A549 (cell line): ENCODE results near the gene ZBTB45. TPM values are rescaled to one million over a fixed set of nuclear protein-coding genes. Genes with fewer than 3 reads are reported as not detected.

Source experiments
- ATAC-seq, 2 experiments: fragments of 200-7000 bp in 1 of 2; fragments of >200 bp in 1 of 2; cut with Nextera tagmentation in 1 of 2; cut with Tn5 transposase in 1 of 2; 3 replicates each; pipeline versions ENCODE4 v1.8.0 to v1.9.1; 2018 to 2020; ENCODE audit warnings: mild to moderate bottlenecking in 1 of 2, moderate library complexity in 1 of 2
- CTCF ChIA-PET: fragments of 300-600 bp; sonication (Branson Sonifier 250); formaldehyde crosslinking; extraction: SDS; loops from one replicate; lab custom pipeline; 2021; ENCODE audit warnings: antibody characterized with exemption, inconsistent platforms; lab: Yijun Ruan, JAX
- POLR2A ChIA-PET: fragments of 350-600 bp; formaldehyde crosslinking; extraction: SDS; loops from one replicate; lab custom pipeline; 2021; ENCODE audit warnings: antibody characterized with exemption, inconsistent platforms; lab: Yijun Ruan, JAX
- DNase-seq, 2 experiments: peaks; one replicate each; pipeline versions ENCODE4 v3.0.0 to v3.0.0-alpha.2; 2011 to 2016; ENCODE audit warnings: low read depth in 1 of 2, low spot score in 1 of 2
- FAIRE-seq: peaks from 2 replicates; lab custom pipeline; 2011; peaks lifted over from hg19 to GRCh38; lab: Jason Lieb, UNC
- H3K27ac ChIP-seq, 2 experiments: fragments of >200 bp; sonication (Bioruptor Twin); formaldehyde crosslinking; 3 replicates each; pipeline ENCODE4 v1.5.1; 2016 to 2017
- H3K4me1 ChIP-seq: fragments of >200 bp; sonication (Bioruptor Twin); formaldehyde crosslinking; 3 replicates; pipeline ENCODE4 v1.6.1; 2016
- H3K4me2 ChIP-seq: fragments of >200 bp; sonication (Bioruptor Twin); formaldehyde crosslinking; 3 replicates; pipeline ENCODE4 v1.6.1; 2016
- H3K4me3 ChIP-seq: fragments of >200 bp; sonication (Bioruptor Twin); formaldehyde crosslinking; 3 replicates; pipeline ENCODE4 v1.5.1; 2016
- H3K9me3 ChIP-seq: fragments of >200 bp; sonication (Bioruptor Twin); formaldehyde crosslinking; 3 replicates; pipeline ENCODE4 v1.6.1; 2016
- ATOH8 ChIP-seq: fragments of 250-450 bp; sonication (Bioruptor Pico); IDR thresholded peaks from 2 replicates; pipeline ENCODE4 v1.5.0; 2020; ENCODE audit warnings: low read depth, mild to moderate bottlenecking, moderate library complexity
- CEBPB ChIP-seq, 2 experiments: fragments of >200 bp in 1 of 2; sonication (Bioruptor Twin) in 1 of 2; formaldehyde crosslinking in 1 of 2; IDR thresholded peaks; 2 replicates each; pipeline ENCODE4 v1.6.1; 2012 to 2016
- FOXS1 ChIP-seq: fragments of 250-450 bp; sonication (Bioruptor Pico); IDR thresholded peaks from 2 replicates; pipeline ENCODE4 v1.5.0; 2020; ENCODE audit warnings: mild to moderate bottlenecking, moderate library complexity
- GATA3 ChIP-seq: IDR thresholded peaks from 2 replicates; pipeline ENCODE4 v1.6.1; 2012; ENCODE audit warnings: borderline replicate concordance
- HEYL ChIP-seq: fragments of 250-450 bp; sonication (Bioruptor Pico); IDR thresholded peaks from 2 replicates; pipeline ENCODE4 v1.8.0; 2021; ENCODE audit warnings: mild to moderate bottlenecking, moderate library complexity
- HOXA7 ChIP-seq: fragments of 250-450 bp; sonication (Bioruptor Pico); IDR thresholded peaks from 2 replicates; pipeline ENCODE4 v1.5.0; 2020; ENCODE audit warnings: mild to moderate bottlenecking, moderate library complexity
- HOXB13 ChIP-seq: fragments of 250-450 bp; sonication (Bioruptor Pico); IDR thresholded peaks from 2 replicates; pipeline ENCODE4 v1.5.0; 2020; ENCODE audit warnings: low read depth, mild to moderate bottlenecking, moderate library complexity
- MYC ChIP-seq: IDR thresholded peaks from 2 replicates; pipeline ENCODE4 v1.6.1; 2012; ENCODE audit warnings: mild to moderate bottlenecking, inconsistent platforms, low read length, improper control_type of control experiment, borderline replicate concordance
- NFE2L2 ChIP-seq: fragments of 150-350 bp; conservative IDR thresholded peaks from 2 replicates; pipeline ENCODE4 v1.6.1; 2014; ENCODE audit warnings: low read length
- NPAS2 ChIP-seq: fragments of 250-450 bp; sonication (Bioruptor Pico); IDR thresholded peaks from 2 replicates; pipeline ENCODE4 v1.8.0; 2022; ENCODE audit warnings: mild to moderate bottlenecking, moderate library complexity, borderline replicate concordance
- PHF8 ChIP-seq: fragments of 200-600 bp; sonication (generic); IDR thresholded peaks from 2 replicates; pipeline ENCODE4 v1.6.1; 2016; ENCODE audit warnings: low read depth, mild to moderate bottlenecking, antibody characterized with exemption, moderate library complexity, borderline replicate concordance
- POLR2A ChIP-seq: IDR thresholded peaks from 2 replicates; pipeline ENCODE4 v1.6.1; 2012; ENCODE audit warnings: mild to moderate bottlenecking, low read length
- RCOR1 ChIP-seq: fragments of 150-350 bp; IDR thresholded peaks from 2 replicates; pipeline ENCODE4 v1.6.1; 2014; ENCODE audit warnings: antibody characterized with exemption, low read length, low read depth
- RFX5 ChIP-seq: fragments of 450-650 bp; IDR thresholded peaks from 2 replicates; pipeline ENCODE4 v1.7.1; 2014; ENCODE audit warnings: antibody characterized with exemption, mild to moderate bottlenecking, moderate library complexity
- TP53 ChIP-seq: fragments of 250-450 bp; sonication (Bioruptor Pico); IDR thresholded peaks from 2 replicates; pipeline ENCODE4 v1.5.0; 2021; ENCODE audit warnings: mild to moderate bottlenecking, moderate library complexity
- ZC3H11A ChIP-seq: fragments of 450-650 bp; IDR thresholded peaks from 2 replicates; pipeline ENCODE4 v1.6.1; 2014; ENCODE audit warnings: antibody characterized with exemption, mild to moderate bottlenecking
- WGBS: methylation state at CpG from one replicate; pipeline ENCODE4 v1.1.6; 2017; ENCODE audit errors: missing lambda C conversion rate; 5-methylcytosine and 5-hydroxymethylcytosine counted together
- polyA plus RNA-seq, 4 experiments: library from polyadenylated mRNA; depleted of rRNA in 3 of 4; stranded (reverse); fragments of >200 nt; fragmentation: RNase III in 1 of 4; extraction: RNeasy Plus Mini Kit Qiagen cat#74134 plus additional on column Dnase treatment in 1 of 4; gene quantifications; 2 replicates in 3 of 4; 3 replicates in 1 of 4; pipeline ENCODE4 v1.2.3, GENCODE V29; 2011 to 2017
- TF ChIP-seq, protein P1 (sequence below): IDR thresholded peaks from 2 replicates; pipeline ENCODE4 v1.6.1; 2012; ENCODE audit warnings: low read depth, borderline replicate concordance
- TF ChIP-seq, protein P2 (sequence below): IDR thresholded peaks from 2 replicates; pipeline ENCODE4 v1.6.1; 2012
- TF ChIP-seq, protein P3 (sequence below): fragments of 450-650 bp; IDR thresholded peaks from 2 replicates; pipeline ENCODE4 v1.6.1; 2014; ENCODE audit warnings: antibody characterized with exemption
- TF ChIP-seq, protein P4 (sequence below): fragments of >200 bp; sonication (Bioruptor Twin); formaldehyde crosslinking; IDR thresholded peaks from 3 replicates; pipeline ENCODE4 v1.6.1; 2016

ZBTB45 gene
- polyA plus RNA-seq, 2 of the 4 experiments (the other 2 are of a cell fraction) = 6.4 to 13.4 TPM

DNA sequence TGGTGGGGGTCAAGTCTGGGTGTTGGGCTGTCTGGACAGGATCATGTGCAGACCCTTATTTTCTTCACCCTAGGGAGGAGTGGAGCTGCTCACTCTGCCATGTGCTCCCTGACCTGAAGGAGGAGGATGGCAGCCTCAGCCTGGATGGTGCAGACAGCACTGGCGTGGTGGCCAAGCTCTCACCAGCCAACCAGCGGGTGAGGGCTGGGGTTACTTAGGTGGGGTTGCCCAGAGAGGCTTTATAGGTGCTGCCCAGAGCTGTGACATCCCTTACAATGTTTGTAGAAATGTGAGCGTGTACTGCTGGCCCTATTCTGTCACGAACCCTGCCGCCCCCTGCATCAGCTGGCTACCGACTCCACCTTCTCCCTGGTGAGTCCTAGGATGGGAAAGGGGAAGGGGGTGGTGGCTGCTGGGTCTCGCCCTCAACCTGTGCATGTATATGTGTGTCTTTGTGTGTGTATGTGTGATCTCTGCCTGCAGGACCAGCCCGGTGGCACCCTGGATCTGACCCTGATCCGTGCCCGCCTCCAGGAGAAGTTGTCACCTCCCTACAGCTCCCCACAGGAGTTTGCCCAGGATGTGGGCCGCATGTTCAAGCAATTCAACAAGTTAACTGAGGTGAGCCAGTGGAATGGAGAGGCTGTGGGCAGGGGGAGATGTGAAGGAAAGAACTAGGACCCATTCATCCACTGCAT lies 30.2 kb upstream of the ZBTB45 start:
- DNase-seq (no peak), ATAC-seq (no peak), FAIRE-seq (no peak)
- WGBS = 95% methylated on average over 10 of the region's 11 CpGs
- H3K9me3 ChIP-seq = no peaks in the 10 kb centered on the region
- no peak overlapping the region for H3K27ac ChIP-seq
- peaks cover 27% of the 10 kb centered on the region; the same call in 2 of the 3 replicates for H3K4me1 ChIP-seq
- no peak overlapping the region for H3K4me2 ChIP-seq
- CTCF ChIA-PET = interaction anchor here (13.8 kb wide), 1 partner anchor 30 kb away, joined by 222 read pairs; the partner anchor contains the start of gene ZBTB45
- TF ChIP-seq GATA3 = no peak
- TF ChIP-seq HOXA7 (CRISPR knock-in tag) = no peak
- TF ChIP-seq, protein P1, sequence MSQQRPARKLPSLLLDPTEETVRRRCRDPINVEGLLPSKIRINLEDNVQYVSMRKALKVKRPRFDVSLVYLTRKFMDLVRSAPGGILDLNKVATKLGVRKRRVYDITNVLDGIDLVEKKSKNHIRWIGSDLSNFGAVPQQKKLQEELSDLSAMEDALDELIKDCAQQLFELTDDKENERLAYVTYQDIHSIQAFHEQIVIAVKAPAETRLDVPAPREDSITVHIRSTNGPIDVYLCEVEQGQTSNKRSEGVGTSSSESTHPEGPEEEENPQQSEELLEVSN = no peak
- no peak for TF ChIP-seq RFX5
- TF ChIP-seq NFE2L2 = no peak
- no peak for TF ChIP-seq FOXS1 (CRISPR knock-in tag)
- TF ChIP-seq TP53 (CRISPR knock-in tag) = no peak
- no peak for TF ChIP-seq NPAS2
- TF ChIP-seq ZC3H11A = no peak
- TF ChIP-seq, protein P2, sequence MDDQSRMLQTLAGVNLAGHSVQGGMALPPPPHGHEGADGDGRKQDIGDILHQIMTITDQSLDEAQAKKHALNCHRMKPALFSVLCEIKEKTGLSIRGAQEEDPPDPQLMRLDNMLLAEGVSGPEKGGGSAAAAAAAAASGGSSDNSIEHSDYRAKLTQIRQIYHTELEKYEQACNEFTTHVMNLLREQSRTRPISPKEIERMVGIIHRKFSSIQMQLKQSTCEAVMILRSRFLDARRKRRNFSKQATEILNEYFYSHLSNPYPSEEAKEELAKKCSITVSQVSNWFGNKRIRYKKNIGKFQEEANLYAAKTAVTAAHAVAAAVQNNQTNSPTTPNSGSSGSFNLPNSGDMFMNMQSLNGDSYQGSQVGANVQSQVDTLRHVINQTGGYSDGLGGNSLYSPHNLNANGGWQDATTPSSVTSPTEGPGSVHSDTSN = no peak
- no peak for TF ChIP-seq POLR2A
- TF ChIP-seq CEBPB (IDR thresholded peaks at IDR 0.05) = no peak
- no peak for TF ChIP-seq PHF8
- no peak for TF ChIP-seq RCOR1
- TF ChIP-seq ATOH8 = no peak
- no peak for TF ChIP-seq HEYL (CRISPR knock-in tag)
- no peak overlapping the region for H3K4me3 ChIP-seq
- POLR2A ChIA-PET = interaction anchor here (0.6 to 6.8 kb wide), 3 partner anchors 10 to 36 kb away, joined by 3 to 85 read pairs (median 3); partner anchors contain the start of gene ZBTB45

GRCh38 chr19:58548859-58549663 lies 29.5 kb upstream of the ZBTB45 start:
- Histone ChIP-seq H3K27ac (no peak overlapping the region), H3K4me3 (no peak overlapping the region), H3K9me3 (no peaks in the 10 kb centered on the region), H3K4me2 (no peak overlapping the region), H3K4me1 (peaks cover 27% of the 10 kb centered on the region; the same call in 2 of the 3 replicates)
- FAIRE-seq = no peak
- no peak for DNase-seq
- CTCF ChIA-PET = interaction anchor here (0.7 to 13.8 kb wide), 2 partner anchors 29 to 32 kb away, joined by 3 to 222 read pairs; partner anchors contain the start of gene ZBTB45
- TF ChIP-seq, protein P3, sequence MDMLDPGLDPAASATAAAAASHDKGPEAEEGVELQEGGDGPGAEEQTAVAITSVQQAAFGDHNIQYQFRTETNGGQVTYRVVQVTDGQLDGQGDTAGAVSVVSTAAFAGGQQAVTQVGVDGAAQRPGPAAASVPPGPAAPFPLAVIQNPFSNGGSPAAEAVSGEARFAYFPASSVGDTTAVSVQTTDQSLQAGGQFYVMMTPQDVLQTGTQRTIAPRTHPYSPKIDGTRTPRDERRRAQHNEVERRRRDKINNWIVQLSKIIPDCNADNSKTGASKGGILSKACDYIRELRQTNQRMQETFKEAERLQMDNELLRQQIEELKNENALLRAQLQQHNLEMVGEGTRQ = no peak
- TF ChIP-seq, protein P4, sequence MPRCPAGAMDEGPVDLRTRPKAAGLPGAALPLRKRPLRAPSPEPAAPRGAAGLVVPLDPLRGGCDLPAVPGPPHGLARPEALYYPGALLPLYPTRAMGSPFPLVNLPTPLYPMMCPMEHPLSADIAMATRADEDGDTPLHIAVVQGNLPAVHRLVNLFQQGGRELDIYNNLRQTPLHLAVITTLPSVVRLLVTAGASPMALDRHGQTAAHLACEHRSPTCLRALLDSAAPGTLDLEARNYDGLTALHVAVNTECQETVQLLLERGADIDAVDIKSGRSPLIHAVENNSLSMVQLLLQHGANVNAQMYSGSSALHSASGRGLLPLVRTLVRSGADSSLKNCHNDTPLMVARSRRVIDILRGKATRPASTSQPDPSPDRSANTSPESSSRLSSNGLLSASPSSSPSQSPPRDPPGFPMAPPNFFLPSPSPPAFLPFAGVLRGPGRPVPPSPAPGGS = no peak
- TF ChIP-seq HOXB13 (CRISPR knock-in tag) (no peak), MYC (no peak)
- 95% methylated on average over 18 of the region's 20 CpGs for WGBS
- ATAC-seq = no peak
- POLR2A ChIA-PET = interaction anchor here (0.6 to 6.8 kb wide), 2 partner anchors 10 to 28 kb away, joined by 3 to 85 read pairs; partner anchors contain the start of gene ZBTB45
